Common myeloid progenitor, CD34-positive (primary cell): ENCODE data around the gene IGSF3.

Experiments
- CTCF ChIA-PET: fragments of 350-600 bp; sonication (Branson Sonifier 250); formaldehyde crosslinking; loops from one replicate; lab custom pipeline; 2021; ENCODE audit warnings: antibody characterized with exemption; lab: Charles Lee
- POLR2A ChIA-PET: fragments of 350-600 bp; sonication (Branson Sonifier 250); formaldehyde crosslinking; loops from one replicate; lab custom pipeline; 2021; ENCODE audit warnings: antibody characterized with exemption; lab: Charles Lee
- DNase-seq, 3 donors: peaks; one replicate each; pipeline versions ENCODE4 v3.0.0 to v3.0.0-alpha.2; 2013
- H3K27ac ChIP-seq, 2 experiments: 1 replicate in 1 of 2; 2 replicates in 1 of 2; pipeline ENCODE4 v1.7.0; 2013; ENCODE audit warnings: inconsistent platforms in 2 of 2, low read length in 2 of 2, mild to moderate bottlenecking in 2 of 2, low read depth in 1 of 2, moderate library complexity in 1 of 2; ENCODE audit not compliant: severe bottlenecking in 2 of 2, insufficient read depth in 1 of 2, poor library complexity in 1 of 2
- H3K27me3 ChIP-seq, 5 experiments: replicated peaks in 2 of 5; 1 replicate in 3 of 5; 2 replicates in 2 of 5; pipeline versions ENCODE4 v1.6.1 to v1.7.0; 2013; ENCODE audit warnings: low read length in 4 of 5, mild to moderate bottlenecking in 2 of 5, moderate library complexity in 2 of 5, inconsistent platforms in 1 of 5; ENCODE audit not compliant: insufficient read depth in 5 of 5, control insufficient read depth in 4 of 5
- H3K36me3 ChIP-seq, 4 experiments: 1 replicate in 2 of 4; 2 replicates in 2 of 4; pipeline versions ENCODE4 v1.6.1 to v1.7.0; 2013; ENCODE audit warnings: low read length in 3 of 4, control low read depth in 1 of 4, mild to moderate bottlenecking in 1 of 4; ENCODE audit not compliant: control insufficient read depth in 4 of 4, insufficient read depth in 4 of 4
- H3K4me1 ChIP-seq, 4 experiments: 1 replicate in 3 of 4; 2 replicates in 1 of 4; pipeline versions ENCODE4 v1.6.1 to v1.7.1; 2013; ENCODE audit warnings: low read length in 3 of 4, mild to moderate bottlenecking in 3 of 4, control low read depth in 1 of 4, inconsistent platforms in 1 of 4, moderate library complexity in 1 of 4; ENCODE audit not compliant: control insufficient read depth in 4 of 4, insufficient read depth in 4 of 4; ENCODE audit errors: control extremely low read depth in 1 of 4
- H3K4me3 ChIP-seq, 7 experiments: 1 replicate in 4 of 7; 2 replicates in 3 of 7; pipeline versions ENCODE4 v1.5.1 to v1.7.0; 2013; ENCODE audit warnings: mild to moderate bottlenecking in 7 of 7, low read length in 6 of 7, moderate library complexity in 6 of 7, inconsistent platforms in 2 of 7, low read depth in 2 of 7, control low read depth in 1 of 7; ENCODE audit not compliant: insufficient read depth in 4 of 7, control insufficient read depth in 1 of 7; ENCODE audit errors: extremely low read depth in 1 of 7
- H3K9me3 ChIP-seq, 5 experiments: 1 replicate in 4 of 5; 2 replicates in 1 of 5; pipeline versions ENCODE4 v1.6.1 to v1.7.1; 2013; ENCODE audit warnings: low read length in 4 of 5, mild to moderate bottlenecking in 2 of 5, inconsistent platforms in 1 of 5, low read depth in 1 of 5, moderate library complexity in 1 of 5; ENCODE audit not compliant: control insufficient read depth in 4 of 5, insufficient read depth in 2 of 5; ENCODE audit errors: control extremely low read depth in 1 of 5
- WGBS: methylation state at CpG from one replicate; pipeline ENCODE4 v1.1.5; 2013; ENCODE audit not compliant: insufficient coverage; 5-methylcytosine and 5-hydroxymethylcytosine counted together

IGSF3 gene

GRCh38 chr1:116529681-116530080, 137.9 kb downstream of the IGSF3 start:
- ChIA-PET POLR2A (no interaction called here), CTCF (no interaction called here)
- Histone ChIP-seq H3K27ac (no peak overlapping the region), H3K9me3 (peaks cover 0 to 6% (median 2%) of the 10 kb centered on the region in 5 experiments), H3K36me3 (peaks cover 17 to 36% (median 25%) of the 10 kb centered on the region in 4 experiments), H3K4me3 (no peak overlapping the region), H3K4me1 (no peaks in the 10 kb centered on the region), H3K27me3 (no peaks in the 10 kb centered on the region)
- WGBS, result 86% methylated on average over 1 of the region's 3 CpGs
- no peak for DNase-seq

GRCh38 chr1:116529199-116529631, 138.3 kb downstream of the IGSF3 start:
- H3K27me3 ChIP-seq, result no peaks in the 10 kb centered on the region

GRCh38 chr1:116528329-116529083, 139.0 kb downstream of the IGSF3 start:
- Histone ChIP-seq H3K36me3 (peaks cover 11 to 30% (median 17%) of the 10 kb centered on the region in 4 experiments), H3K4me3 (no peak overlapping the region), H3K27me3 (no peaks in the 10 kb centered on the region), H3K27ac (no peak overlapping the region), H3K9me3 (peaks cover 0 to 6% (median 2%) of the 10 kb centered on the region in 5 experiments), H3K4me1 (no peaks in the 10 kb centered on the region)
- DNase-seq, result no peak
- ChIA-PET CTCF (interaction anchor here (1.4 kb wide), 1 partner anchor 13 kb away, joined by 3 read pairs; no protein-coding TSS in a partner anchor), POLR2A (no interaction called here)
- no CpG with 5 or more reads among the region's 1 CpG for WGBS

More at GRCh38 chr1:116529199-116529631, 138.3 kb downstream of the IGSF3 start:
- ChIA-PET POLR2A (no interaction called here), CTCF (interaction anchor here (1.4 kb wide), 1 partner anchor 14 kb away, joined by 3 read pairs; no protein-coding TSS in a partner anchor)
- WGBS, result 100% methylated on average over 1 of the region's 3 CpGs
- no peak for DNase-seq
- Histone ChIP-seq H3K4me3 (no peak overlapping the region), H3K9me3 (peaks cover 0 to 6% (median 2%) of the 10 kb centered on the region in 5 experiments), H3K27ac (no peak overlapping the region), H3K36me3 (peaks cover 17 to 31% (median 22%) of the 10 kb centered on the region in 4 experiments), H3K4me1 (no peaks in the 10 kb centered on the region)

GRCh38 chr1:116525440-116525839, 142.1 kb downstream of the IGSF3 start:
- Histone ChIP-seq H3K9me3 (peaks cover 0 to 6% (median 2%) of the 10 kb centered on the region in 5 experiments), H3K4me3 (no peak overlapping the region), H3K4me1 (peaks cover 0 to 5% (median 0%) of the 10 kb centered on the region in 4 experiments), H3K27ac (no peak overlapping the region), H3K36me3 (peaks cover 0 to 19% (median 6%) of the 10 kb centered on the region in 4 experiments), H3K27me3 (no peaks in the 10 kb centered on the region)
- DNase-seq, result no peak
- POLR2A ChIA-PET, result no interaction called here
- WGBS, result 70% methylated on average over 2 of the region's 2 CpGs
- CTCF ChIA-PET, result no interaction called here
